Measurements from ENCODE around the gene SLCO4C1. TPM values are rescaled to one million over a fixed set of nuclear protein-coding genes. Genes with fewer than 3 reads are reported as not detected.

Gene SLCO4C1
- total RNA-seq, 1 donor from 2014 or later, result 1.5 TPM

DNA sequence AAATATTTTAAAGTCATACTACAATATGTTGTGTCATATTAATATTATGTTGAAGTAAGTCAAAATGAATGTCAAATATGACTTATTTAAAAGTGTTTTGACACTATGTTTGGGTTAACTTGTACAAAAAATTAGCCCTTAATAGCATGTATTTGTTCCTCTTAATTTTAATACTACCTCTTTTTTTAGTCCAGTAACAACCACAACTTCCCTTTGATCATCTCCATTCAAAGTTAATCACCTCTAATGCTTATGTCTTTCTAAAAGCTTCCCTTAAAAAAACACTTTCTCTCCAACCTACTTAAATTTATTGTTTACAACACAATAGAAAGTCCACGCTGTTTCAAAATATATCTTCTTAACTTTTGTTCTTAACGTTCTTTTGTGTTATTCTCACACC, 9.6 kb downstream of the SLCO4C1 start:
- TF ChIP-seq, protein P1, sequence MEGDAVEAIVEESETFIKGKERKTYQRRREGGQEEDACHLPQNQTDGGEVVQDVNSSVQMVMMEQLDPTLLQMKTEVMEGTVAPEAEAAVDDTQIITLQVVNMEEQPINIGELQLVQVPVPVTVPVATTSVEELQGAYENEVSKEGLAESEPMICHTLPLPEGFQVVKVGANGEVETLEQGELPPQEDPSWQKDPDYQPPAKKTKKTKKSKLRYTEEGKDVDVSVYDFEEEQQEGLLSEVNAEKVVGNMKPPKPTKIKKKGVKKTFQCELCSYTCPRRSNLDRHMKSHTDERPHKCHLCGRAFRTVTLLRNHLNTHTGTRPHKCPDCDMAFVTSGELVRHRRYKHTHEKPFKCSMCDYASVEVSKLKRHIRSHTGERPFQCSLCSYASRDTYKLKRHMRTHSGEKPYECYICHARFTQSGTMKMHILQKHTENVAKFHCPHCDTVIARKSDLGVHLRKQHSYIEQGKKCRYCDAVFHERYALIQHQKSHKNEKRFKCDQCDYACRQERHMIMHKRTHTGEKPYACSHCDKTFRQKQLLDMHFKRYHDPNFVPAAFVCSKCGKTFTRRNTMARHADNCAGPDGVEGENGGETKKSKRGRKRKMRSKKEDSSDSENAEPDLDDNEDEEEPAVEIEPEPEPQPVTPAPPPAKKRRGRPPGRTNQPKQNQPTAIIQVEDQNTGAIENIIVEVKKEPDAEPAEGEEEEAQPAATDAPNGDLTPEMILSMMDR (IDR thresholded peaks at IDR 0.05; ENCODE audit: partially characterized antibody, unreplicated experiment), result no peak

DNA sequence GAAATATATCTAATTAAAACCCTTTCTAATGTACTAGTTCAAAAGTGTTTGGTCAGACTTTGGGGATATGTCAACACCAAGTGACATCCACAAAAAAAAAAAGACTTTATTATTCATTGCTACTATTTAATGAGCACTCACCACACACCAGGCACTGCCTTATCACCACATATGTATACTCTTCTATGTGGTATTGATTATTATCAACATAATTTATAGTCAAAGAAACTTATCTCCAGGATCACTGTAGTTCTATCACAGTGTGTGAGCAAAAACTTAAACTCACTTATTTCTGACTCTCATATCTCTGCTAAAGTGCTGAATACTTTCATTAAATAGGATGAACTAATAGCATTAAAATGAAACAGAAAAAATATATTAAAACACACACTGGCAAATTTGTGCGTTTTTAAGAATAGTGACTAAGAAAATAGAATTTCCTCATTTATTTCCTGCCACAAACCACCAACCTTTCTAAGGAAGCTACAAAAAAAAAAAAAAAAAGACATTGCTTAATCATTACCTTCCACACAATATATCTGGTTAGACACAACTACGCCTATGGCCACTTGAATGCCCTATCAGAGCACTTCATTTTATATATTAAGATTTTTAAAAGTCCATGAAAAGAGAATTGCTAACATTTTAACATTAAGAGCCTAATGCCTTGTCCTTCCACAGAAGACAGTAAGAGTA, 12.8 kb downstream of the SLCO4C1 start:
- Mint-ChIP-seq H3K27ac (ENCODE audit: unreplicated experiment) (no peak overlapping the region), H3K9me3 (ENCODE audit: unreplicated experiment) (no peaks in the 10 kb centered on the region), H3K27me3 (ENCODE audit: unreplicated experiment) (no peaks in the 10 kb centered on the region), H3K4me3 (ENCODE audit: unreplicated experiment) (no peak overlapping the region), H3K36me3 (ENCODE audit: unreplicated experiment) (no peaks in the 10 kb centered on the region), H3K4me1 (ENCODE audit: low read depth, unreplicated experiment) (no peaks in the 10 kb centered on the region)
- DNase-seq, result no peak
- TF ChIP-seq, protein P1 (IDR thresholded peaks at IDR 0.05; ENCODE audit: partially characterized antibody, unreplicated experiment), result no peak

More for the DNA sequence above, 9.6 kb downstream of the SLCO4C1 start:
- Mint-ChIP-seq H3K27ac (ENCODE audit: unreplicated experiment) (no peak overlapping the region), H3K4me1 (ENCODE audit: low read depth, unreplicated experiment) (no peaks in the 10 kb centered on the region), H3K36me3 (ENCODE audit: unreplicated experiment) (no peaks in the 10 kb centered on the region), H3K27me3 (ENCODE audit: unreplicated experiment) (no peaks in the 10 kb centered on the region), H3K9me3 (ENCODE audit: unreplicated experiment) (no peaks in the 10 kb centered on the region), H3K4me3 (ENCODE audit: unreplicated experiment) (no peak overlapping the region)
- DNase-seq, result no peak

DNA sequence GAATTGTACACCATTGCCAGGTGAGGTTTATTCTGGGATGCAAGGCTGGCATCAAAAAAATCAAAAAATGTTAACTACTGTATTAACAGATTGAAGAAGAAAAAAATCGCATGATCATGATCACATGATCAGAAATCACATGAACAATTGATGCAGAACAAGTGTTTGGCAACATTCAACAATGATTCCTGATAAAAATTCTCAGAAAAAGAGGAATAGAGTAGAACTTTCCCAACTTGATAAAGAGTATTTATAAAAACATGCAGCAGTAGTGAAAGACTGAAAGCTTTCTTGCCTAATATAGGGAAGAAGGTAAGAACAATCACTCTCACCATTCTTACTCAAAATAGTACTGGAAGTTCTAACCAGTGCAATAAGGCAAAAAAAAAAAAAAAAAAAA, 16.4 kb downstream of the SLCO4C1 start:
- H3K27ac Mint-ChIP-seq (ENCODE audit: unreplicated experiment), result no peak overlapping the region
- no peak for DNase-seq
- H3K4me1 Mint-ChIP-seq (ENCODE audit: low read depth, unreplicated experiment), result peaks cover 12% of the 10 kb centered on the region
- no peaks in the 10 kb centered on the region for H3K27me3 Mint-ChIP-seq (ENCODE audit: unreplicated experiment)
- no peak overlapping the region for H3K4me3 Mint-ChIP-seq (ENCODE audit: unreplicated experiment)
- TF ChIP-seq, protein P1 (IDR thresholded peaks at IDR 0.05; ENCODE audit: partially characterized antibody, unreplicated experiment), result no peak
- no peaks in the 10 kb centered on the region for H3K9me3 Mint-ChIP-seq (ENCODE audit: unreplicated experiment)
- H3K36me3 Mint-ChIP-seq (ENCODE audit: unreplicated experiment), result no peaks in the 10 kb centered on the region

DNA sequence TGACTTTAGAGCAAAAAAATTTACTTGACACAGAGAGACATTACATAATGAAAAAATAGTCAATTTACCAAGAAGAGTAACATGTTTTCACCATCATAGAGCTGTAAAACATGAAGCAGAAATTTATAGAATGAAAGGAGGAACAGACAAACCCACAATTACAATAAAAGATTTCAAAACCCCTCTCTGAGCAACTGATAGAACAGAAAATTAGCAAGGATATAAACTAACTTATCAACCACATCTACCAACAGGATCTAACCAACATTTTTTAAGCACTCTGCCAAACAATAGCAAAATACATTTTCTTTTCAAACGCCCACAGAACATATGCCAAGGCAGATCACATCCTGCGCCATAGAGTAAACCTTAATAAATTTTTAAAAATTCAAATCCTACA, 17.9 kb downstream of the SLCO4C1 start:
- TF ChIP-seq, protein P1 (IDR thresholded peaks at IDR 0.05; ENCODE audit: partially characterized antibody, unreplicated experiment), result no peak
- Mint-ChIP-seq H3K4me1 (ENCODE audit: low read depth, unreplicated experiment) (peaks cover 17% of the 10 kb centered on the region), H3K27me3 (ENCODE audit: unreplicated experiment) (no peaks in the 10 kb centered on the region), H3K4me3 (ENCODE audit: unreplicated experiment) (no peak overlapping the region), H3K36me3 (ENCODE audit: unreplicated experiment) (no peaks in the 10 kb centered on the region), H3K27ac (ENCODE audit: unreplicated experiment) (no peak overlapping the region), H3K9me3 (ENCODE audit: unreplicated experiment) (no peaks in the 10 kb centered on the region)
- no peak for DNase-seq

DNA sequence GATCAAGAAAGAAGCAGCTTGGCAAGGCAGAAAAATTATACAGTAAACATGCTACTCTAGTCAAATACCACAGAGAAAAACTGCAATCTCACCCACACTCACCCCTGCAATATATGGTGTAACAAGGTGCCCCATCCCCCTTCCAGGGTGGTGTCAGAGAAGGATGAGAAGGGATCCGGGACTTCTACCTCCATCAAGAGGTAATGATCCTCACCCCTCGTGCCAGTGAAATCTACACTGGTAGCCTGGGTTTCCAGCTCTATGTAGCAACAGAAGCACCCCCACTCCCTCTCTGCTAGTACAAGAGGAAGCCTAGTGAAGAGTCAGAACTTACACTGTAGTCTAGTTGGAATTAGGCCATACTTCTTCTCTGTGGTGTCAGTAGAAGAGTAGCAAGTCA, 18.9 kb downstream of the SLCO4C1 start:
- no peak overlapping the region for H3K4me3 Mint-ChIP-seq (ENCODE audit: unreplicated experiment)
- H3K36me3 Mint-ChIP-seq (ENCODE audit: unreplicated experiment), result no peaks in the 10 kb centered on the region
- H3K4me1 Mint-ChIP-seq (ENCODE audit: low read depth, unreplicated experiment), result peaks cover 19% of the 10 kb centered on the region
- no peak for DNase-seq
- H3K27me3 Mint-ChIP-seq (ENCODE audit: unreplicated experiment), result no peaks in the 10 kb centered on the region
- no peak overlapping the region for H3K27ac Mint-ChIP-seq (ENCODE audit: unreplicated experiment)
- TF ChIP-seq, protein P1 (IDR thresholded peaks at IDR 0.05; ENCODE audit: partially characterized antibody, unreplicated experiment), result no peak
- no peaks in the 10 kb centered on the region for H3K9me3 Mint-ChIP-seq (ENCODE audit: unreplicated experiment)

Measured in glutamatergic neuron (in vitro differentiated cells).